ENCODE data around the gene KLHL10. TPM values are rescaled to one million over a fixed set of nuclear protein-coding genes. Genes with fewer than 3 reads are reported as not detected.

Gene KLHL10
- polyA plus RNA-seq, 2 of the 4 experiments (the other 2 are of a cell fraction) = 0.12 to 0.13 TPM

GRCh38 chr17:41848788-41849187, 11.2 kb downstream of the KLHL10 start:
- H3K4me3 ChIP-seq = no peak overlapping the region
- H3K9me3 ChIP-seq = no peaks in the 10 kb centered on the region
- FAIRE-seq (no peak), DNase-seq (ENCODE audit: low read depth in 1 of 2, low spot score in 1 of 2) (no peak), ATAC-seq (no peak)
- 85% methylated on average over 4 of the region's 4 CpGs for WGBS (ENCODE audit: missing lambda C conversion rate)
- H3K4me1 ChIP-seq = peaks cover 12% of the 10 kb centered on the region; the same call in 2 of the 3 replicates
- H3K4me2 ChIP-seq = no peak overlapping the region
- ChIA-PET CTCF (interaction anchor here (1.3 to 5.6 kb wide), 7 partner anchors 11 to 153 kb away, joined by 5 to 25 read pairs (median 6); partner anchors contain the start of genes JUP, KLHL10, KLHL11 and NT5C3B), POLR2A (interaction anchor here (0.8 kb wide), 1 partner anchor 160 kb away, joined by 3 read pairs; the partner anchor contains the start of gene EIF1)
- H3K27ac ChIP-seq = no peak overlapping the region
- TF ChIP-seq TP53 (CRISPR knock-in tag; IDR thresholded peaks at IDR 0.05) (no peak), KDM5A (IDR thresholded peaks at IDR 0.05) (no peak), CTCF (IDR thresholded peaks at IDR 0.05) (no peak), RARB (CRISPR knock-in tag; IDR thresholded peaks at IDR 0.05) (no peak), USF2 (IDR thresholded peaks at IDR 0.05) (no peak), RFX5 (IDR thresholded peaks at IDR 0.05) (no peak), FOXS1 (CRISPR knock-in tag; IDR thresholded peaks at IDR 0.05) (no peak), ATOH8 (CRISPR knock-in tag; IDR thresholded peaks at IDR 0.05; ENCODE audit: low read depth) (no peak), REST (IDR thresholded peaks at IDR 0.05) (no peak), FOSL2 (IDR thresholded peaks at IDR 0.05) (no peak), FOSL2 (CRISPR knock-in tag; IDR thresholded peaks at IDR 0.05) (no peak), RNF2 (IDR thresholded peaks at IDR 0.05; ENCODE audit: borderline replicate concordance, low read depth) (no peak), CBX2 (IDR thresholded peaks at IDR 0.05; ENCODE audit: borderline replicate concordance, low read depth) (no peak), HEYL (CRISPR knock-in tag; IDR thresholded peaks at IDR 0.05) (no peak), CBX8 (IDR thresholded peaks at IDR 0.05) (no peak), HES2 (IDR thresholded peaks at IDR 0.05) (no peak), MAZ (IDR thresholded peaks at IDR 0.05; ENCODE audit: borderline replicate concordance, low read depth, low read length) (no peak), FOSB (CRISPR knock-in tag; IDR thresholded peaks at IDR 0.05) (no peak)

Measured in A549 (cell line).